GM19395 (cell line): ENCODE results near the gene SCGB1D1.

ENCODE experiments used
- ATAC-seq: cut with Tn5 transposase; IDR thresholded peaks from one replicate; pipeline ENCODE4 v1.9.1; 2021; ENCODE audit warnings: mild to moderate bottlenecking, moderate library complexity; ENCODE audit not compliant: unreplicated experiment

The SCGB1D1 gene

GRCh38 chr11:62221498-62221897, 31.5 kb downstream of the SCGB1D1 start:
- no peak for ATAC-seq

DNA sequence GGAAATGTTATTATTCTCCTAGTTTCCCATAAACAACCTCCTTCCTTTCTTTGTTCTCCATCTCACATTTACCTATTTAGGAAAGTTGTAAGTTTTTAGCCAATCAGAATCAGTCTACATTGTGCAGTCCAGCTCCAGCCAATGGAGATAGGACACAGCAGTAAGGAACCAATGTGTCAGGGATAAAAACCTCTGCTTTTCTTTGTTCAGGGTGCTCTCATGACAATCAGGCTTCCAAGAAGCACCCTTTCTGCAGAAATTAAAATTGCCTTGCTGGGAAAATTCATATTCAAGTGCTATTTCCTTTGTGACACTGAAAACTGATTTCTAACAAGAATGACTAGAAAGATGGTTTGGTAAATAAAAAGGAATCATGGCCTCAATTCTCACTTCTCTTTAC, 33.1 kb downstream of the SCGB1D1 start:
- ATAC-seq: no peak

GRCh38 chr11:62233730-62234129, 43.7 kb downstream of the SCGB1D1 start:
- ATAC-seq: no peak

DNA sequence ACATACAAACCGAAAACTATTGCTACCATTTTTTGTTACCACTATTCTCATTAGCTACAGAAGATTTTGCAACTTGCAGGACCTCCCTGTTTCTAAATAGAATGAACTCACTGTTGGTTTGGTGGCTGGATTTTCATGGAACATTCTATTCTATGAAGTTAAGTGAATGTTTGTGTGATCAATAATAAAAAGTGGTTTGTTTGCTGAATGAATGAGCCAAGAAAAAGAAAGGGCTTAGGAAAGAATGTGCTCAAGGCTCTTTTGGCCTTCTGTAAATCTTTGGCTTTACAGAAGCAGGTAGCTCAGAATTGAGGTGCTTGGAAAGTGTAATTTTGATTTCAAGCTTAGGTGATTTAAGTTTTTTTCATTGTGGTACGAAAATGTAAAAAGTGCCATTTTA, 46.2 kb downstream of the SCGB1D1 start:
- no peak for ATAC-seq

GRCh38 chr11:62237499-62237898, 47.5 kb downstream of the SCGB1D1 start:
- ATAC-seq: no peak

- no peak for ATAC-seq
Measured at GRCh38 chr11:62238151-62238550, 48.1 kb downstream of the SCGB1D1 start.

DNA sequence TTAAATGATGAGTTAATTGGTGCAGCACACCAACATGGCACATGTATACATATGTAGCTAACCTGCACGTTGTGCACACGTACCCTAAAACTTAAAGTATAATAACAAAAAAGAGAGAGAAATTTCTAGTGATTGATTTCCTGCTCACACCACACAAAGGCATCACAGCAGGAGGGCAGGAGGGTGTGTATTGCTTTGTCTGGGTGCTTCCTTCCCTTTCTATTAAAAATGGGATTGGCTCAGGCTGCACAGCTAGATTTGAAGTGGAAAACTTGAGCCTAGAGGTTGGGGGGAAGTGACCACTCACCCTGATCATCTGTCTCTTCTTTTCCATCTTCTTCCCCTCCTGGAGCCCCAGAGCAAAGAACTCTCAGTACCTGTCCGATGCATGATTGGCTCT, 51.1 kb downstream of the SCGB1D1 start:
- no peak for ATAC-seq

DNA sequence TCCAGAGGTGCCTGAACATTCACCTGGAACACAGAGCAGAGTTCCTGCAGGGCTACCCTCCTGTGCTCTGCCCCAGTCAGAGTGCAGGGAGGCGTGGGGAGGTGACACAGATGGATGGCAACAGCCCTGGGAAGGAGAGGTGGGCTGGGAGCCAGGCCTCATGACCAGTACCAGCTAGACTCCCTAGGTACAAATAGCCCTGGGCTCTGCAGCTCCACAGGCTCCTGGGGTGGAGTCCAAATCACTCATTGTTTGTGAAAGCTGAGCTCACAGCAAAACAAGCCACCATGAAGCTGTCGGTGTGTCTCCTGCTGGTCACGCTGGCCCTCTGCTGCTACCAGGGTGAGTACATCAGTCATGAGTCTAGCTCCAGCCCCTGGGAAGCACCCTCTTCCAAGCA, 52.0 kb downstream of the SCGB1D1 start, which contains the start of gene SCGB1D2:
Gene SCGB1D2 (plus strand): TSS at position 219 of the 400 bp plus-strand sequence. CDS start 69 bp downstream, at position 288.
- ATAC-seq: no peak
